GM12878 (cell line): ENCODE data around the gene SHLD1. TPM values are rescaled to one million over a fixed set of nuclear protein-coding genes. Genes with fewer than 3 reads are reported as not detected.

Experiments
- ATAC-seq: fragments of 200-7000 bp; cut with Tn5 transposase; 3 replicates; pipeline ENCODE4 v1.9.1; 2020; ENCODE audit warnings: mild to moderate bottlenecking, moderate library complexity
- BruUV-seq: library from RNA; stranded (reverse); fragments of 400-500 nt; replicated peaks from 2 replicates; lab custom pipeline; 2021; lab: Mats Ljungman, UMichigan
- CTCF ChIA-PET: fragments of 300-600 bp; sonication (Branson Sonifier 250); formaldehyde crosslinking; extraction: SDS; loops from one replicate; lab custom pipeline; 2021; ENCODE audit warnings: inconsistent platforms; lab: Yijun Ruan, JAX
- POLR2A ChIA-PET: fragments of 350-600 bp; formaldehyde crosslinking; extraction: SDS; loops from one replicate; lab custom pipeline; 2021; ENCODE audit warnings: inconsistent platforms; lab: Charles Lee
- RAD21 ChIA-PET: fragments of 300-600 bp; sonication (Branson Sonifier 250); formaldehyde crosslinking; loops from one replicate; lab custom pipeline; 2023; ENCODE audit warnings: antibody characterized with exemption; ENCODE audit not compliant: unreplicated experiment; lab: Charles Lee
- SMC1A ChIA-PET: fragments of 300-600 bp; sonication (Branson Sonifier 250); formaldehyde crosslinking; loops from one replicate; lab custom pipeline; 2023; ENCODE audit not compliant: unreplicated experiment, uncharacterized antibody; lab: Charles Lee
- DNase-seq: peaks from one replicate; pipeline ENCODE4 v3.0.0-alpha.2; 2011; ENCODE audit warnings: low read depth, low spot score
- FAIRE-seq: peaks from 3 replicates; lab custom pipeline; 2011; peaks lifted over from hg19 to GRCh38; lab: Jason Lieb, UNC
- H2AFZ ChIP-seq: 2 replicates; pipeline ENCODE4 v1.6.0; 2011; ENCODE audit warnings: low read depth, low read length, control low read depth; ENCODE audit not compliant: control insufficient read depth
- H3K27ac ChIP-seq: 2 replicates; pipeline ENCODE4 v1.5.1; 2011; ENCODE audit warnings: control low read depth; ENCODE audit not compliant: control insufficient read depth, insufficient read depth
- H3K27me3 ChIP-seq, 2 experiments: replicated peaks in 1 of 2; 2 replicates each; pipeline versions ENCODE4 v1.6.0 to v1.6.1; 2011; ENCODE audit warnings: low read length in 1 of 2; ENCODE audit not compliant: control insufficient read depth in 2 of 2, insufficient read depth in 2 of 2
- H3K36me3 ChIP-seq, 2 experiments: 2 replicates each; pipeline ENCODE4 v1.5.1; 2011; ENCODE audit warnings: low read length in 1 of 2; ENCODE audit not compliant: control insufficient read depth in 2 of 2, insufficient read depth in 2 of 2
- H3K4me1 ChIP-seq: 2 replicates; pipeline ENCODE4 v1.6.1; 2011; ENCODE audit warnings: mild to moderate bottlenecking, low read length, moderate library complexity, mixed read lengths; ENCODE audit not compliant: control insufficient read depth, insufficient read depth
- H3K4me2 ChIP-seq: 2 replicates; pipeline ENCODE4 v1.6.0; 2011; ENCODE audit warnings: control low read depth; ENCODE audit not compliant: control insufficient read depth, insufficient read depth
- H3K4me3 ChIP-seq: fragments of 200-600 bp; sonication (generic); 2 replicates; pipeline ENCODE4 v1.5.1; 2016
- H3K79me2 ChIP-seq: 2 replicates; pipeline ENCODE4 v1.6.0; 2011; ENCODE audit warnings: low read length; ENCODE audit not compliant: control insufficient read depth, insufficient read depth
- H3K9ac ChIP-seq: 2 replicates; pipeline ENCODE4 v1.8.0; 2011; ENCODE audit warnings: low read length, control low read depth, mixed read lengths; ENCODE audit not compliant: control insufficient read depth, insufficient read depth
- H3K9me3 ChIP-seq: replicated peaks from 3 replicates; pipeline ENCODE4 v1.5.1; 2011; ENCODE audit warnings: mild to moderate bottlenecking, low read length; ENCODE audit not compliant: control insufficient read depth, insufficient read depth
- H4K20me1 ChIP-seq: 2 replicates; pipeline ENCODE4 v1.6.0; 2011; ENCODE audit not compliant: control insufficient read depth, insufficient read depth
- CUX1 ChIP-seq: IDR thresholded peaks from 2 replicates; pipeline ENCODE4 v1.6.1; 2012; ENCODE audit warnings: improper control_type of control experiment, low read depth, low read length; ENCODE audit not compliant: insufficient replicate concordance
- TARDBP ChIP-seq: IDR thresholded peaks from 2 replicates; pipeline ENCODE4 v1.6.1; 2016; ENCODE audit warnings: borderline replicate concordance
- ZNF384 ChIP-seq: IDR thresholded peaks from 2 replicates; pipeline ENCODE4 v1.6.1; 2012; ENCODE audit warnings: low read depth, mild to moderate bottlenecking, low read length, improper control_type of control experiment, borderline replicate concordance
- WGBS: methylation state at CpG from one replicate; pipeline ENCODE4 v1.1.6; 2016; ENCODE audit warnings: low lambda C conversion rate; ENCODE audit not compliant: insufficient replicate concordance, insufficient coverage; ENCODE audit errors: missing lambda C conversion rate; 5-methylcytosine and 5-hydroxymethylcytosine counted together
- in situ Hi-C: fragments of 300-500 bp; cut with MboI; formaldehyde crosslinking; loops from 9 replicates; pipeline ENCODE4 v1.14.3; 2018; ENCODE audit warnings: mixed read lengths
- intact Hi-C: fragments of 100-400 bp; cut with micrococcal nuclease; formaldehyde crosslinking; loops from one replicate; pipeline ENCODE4 v1.14.2; 2022; ENCODE audit not compliant: unreplicated experiment
- polyA plus RNA-seq, 11 experiments: library from polyadenylated mRNA; depleted of rRNA in 4 of 11; unstranded in 6 of 11; stranded (reverse) in 5 of 11; fragments of >200 nt; fragmentation: Nextera tagmentation in 4 of 11; fragmentation: Illumina TruSeq in 1 of 11; extraction: Ambion mirVana in 4 of 11; extraction: Trizol in 1 of 11; gene quantifications; 1 replicate in 1 of 11; 2 replicates in 10 of 11; pipeline versions ENCODE4 v1.2.1 to v1.2.3, GENCODE V29; 2011 to 2016; ENCODE audit warnings: inconsistent platforms in 2 of 11, missing spikeins in 2 of 11, low read depth in 1 of 11
- total RNA-seq, 4 experiments: library from RNA; depleted of rRNA in 3 of 4; stranded (reverse); fragments of >200 nt in 3 of 4; fragmentation: Illumina TruSeq in 1 of 4; extraction: Trizol in 1 of 4; gene quantifications; 2 replicates each; pipeline versions ENCODE4 v1.2.1 to v1.2.3, GENCODE V29; 2013 to 2021

The SHLD1 gene
- total and polyA plus RNA-seq, 10 of the 15 experiments (the other 5 are each of a cell fraction or from before 2014, with no cell fraction given) = 10.8 to 70.9 (median 25.4) TPM

DNA sequence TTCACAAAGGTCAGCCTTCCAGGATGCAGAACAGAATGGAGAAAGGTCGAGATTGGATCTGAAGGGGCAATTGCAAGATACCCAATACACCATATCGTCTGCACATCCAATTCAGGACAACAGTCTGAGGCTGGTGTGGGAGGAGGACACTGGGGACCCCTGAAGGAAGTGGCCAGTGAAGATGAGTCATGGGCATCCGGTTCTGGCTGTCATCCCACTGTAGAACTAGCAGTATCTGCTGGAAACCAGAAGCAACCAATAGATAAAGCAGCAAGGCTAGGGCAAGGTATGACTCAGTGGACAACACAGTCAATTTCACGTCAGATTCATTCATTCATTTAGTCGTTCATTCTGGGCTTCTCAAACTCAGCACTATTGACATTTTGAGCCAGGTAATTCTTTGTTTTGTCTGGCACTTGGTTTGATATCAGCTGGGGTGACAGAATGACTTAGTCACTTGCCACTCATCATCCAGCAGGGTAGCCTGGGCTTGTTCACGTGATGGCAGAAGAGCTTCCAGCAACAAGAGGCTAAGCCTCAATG lies 30.3 kb upstream of the SHLD1 start:
- no peak overlapping the region for H3K4me2 ChIP-seq

More for the DNA sequence above, 30.3 kb upstream of the SHLD1 start:
- no peak overlapping the region for H2AFZ ChIP-seq
- DNase-seq (no peak), FAIRE-seq (no peak), ATAC-seq (no peak)
- H3K4me3 ChIP-seq = no peak overlapping the region
- ChIA-PET CTCF (interaction anchor here (0.9 kb wide), 1 partner anchor 192 kb away, joined by 3 read pairs; no protein-coding TSS in a partner anchor), SMC1A (interaction anchor here (0.9 to 1.4 kb wide), 2 partner anchors 10 to 14 kb away, joined by 3 read pairs; no protein-coding TSS in a partner anchor), RAD21 (no interaction called here), POLR2A (interaction anchor here (0.6 kb wide), 1 partner anchor 184 kb away, joined by 6 read pairs; no protein-coding TSS in a partner anchor)
- no TSS peak for BruUV-seq
- no peak overlapping the region for H3K9ac ChIP-seq
- H3K27me3 ChIP-seq = no peaks in the 10 kb centered on the region; a peak in 1 of 4 replicates
- no peaks in the 10 kb centered on the region for H4K20me1 ChIP-seq
- no peaks in the 10 kb centered on the region for H3K36me3 ChIP-seq
- TF ChIP-seq ZNF384 (no peak), TARDBP (no peak), CUX1 (no peak)
- H3K9me3 ChIP-seq = peaks cover 1% of the 10 kb centered on the region; the same call in 2 of the 3 replicates
- no peak overlapping the region for H3K27ac ChIP-seq
- 11% methylated on average over 6 of the region's 6 CpGs for WGBS
- intact Hi-C loops = no loop called here
- in situ Hi-C loops = no loop called here
- H3K79me2 ChIP-seq = no peaks in the 10 kb centered on the region
- H3K4me1 ChIP-seq = no peaks in the 10 kb centered on the region
